ENCODE results near the gene COX10. TPM values are rescaled to one million over a fixed set of nuclear protein-coding genes. Genes with fewer than 3 reads are reported as not detected.

COX10 gene
- total RNA-seq, 1 experiment from 2014 or later = 13.4 TPM

- Histone ChIP-seq H3K36me3 (ENCODE audit: control insufficient read depth, insufficient read depth, low read length) (no peaks in the 10 kb centered on the region), H3K27ac (ENCODE audit: low read length) (no peak overlapping the region), H3K4me3 (ENCODE audit: low read depth in 2 of 2, low read length in 2 of 2) (no peak overlapping the region), H3K27me3 (ENCODE audit: control insufficient read depth, insufficient read depth, low read length) (no peaks in the 10 kb centered on the region), H3K9me3 (ENCODE audit: control insufficient read depth, insufficient read depth, low read depth, low read length) (no peaks in the 10 kb centered on the region), H3K4me1 (ENCODE audit: control insufficient read depth, insufficient read depth, low read length) (no peaks in the 10 kb centered on the region)
- intact Hi-C loops (cut with micrococcal nuclease; ENCODE audit: unreplicated experiment) = no loop called here
- BruUV-seq (replicated peaks) = no TSS peak
- DNase-seq (ENCODE audit: low read depth, low spot score) (no peak), ATAC-seq (no peak)
- TF ChIP-seq REST (IDR thresholded peaks at IDR 0.05; ENCODE audit: insufficient read depth in 1 of 2, low read depth in 2 of 2, low read length in 1 of 2) (no peak), TCF7L2 (IDR thresholded peaks at IDR 0.05; ENCODE audit: low read depth, low read length) (no peak), CTCF (IDR thresholded peaks at IDR 0.05) (no peak), POLR2AphosphoS5 (IDR thresholded peaks at IDR 0.05; ENCODE audit: low read depth, low read length) (no peak), SIN3A (IDR thresholded peaks at IDR 0.05; ENCODE audit: borderline replicate concordance, insufficient read depth, low read depth, low read length) (no peak)
- CTCF ChIA-PET = no interaction called here
- in situ Hi-C loops (cut with HindIII; ENCODE audit: low pct_unique_long_range_greater_than_20kb, low sequenced_read_pairs) = no loop called here
- POLR2A ChIA-PET = no interaction called here
Measured at GRCh38 chr17:14118951-14119350, 49.6 kb downstream of the COX10 start.

- ATAC-seq (no peak), DNase-seq (ENCODE audit: low read depth, low spot score) (no peak)
- ChIA-PET CTCF (no interaction called here), POLR2A (no interaction called here)
- intact Hi-C loops (cut with micrococcal nuclease; ENCODE audit: unreplicated experiment) (no loop called here), in situ Hi-C loops (cut with HindIII; ENCODE audit: low pct_unique_long_range_greater_than_20kb, low sequenced_read_pairs) (no loop called here)
- Histone ChIP-seq H3K36me3 (ENCODE audit: control insufficient read depth, insufficient read depth, low read length) (no peaks in the 10 kb centered on the region), H3K27me3 (ENCODE audit: control insufficient read depth, insufficient read depth, low read length) (no peaks in the 10 kb centered on the region), H3K4me1 (ENCODE audit: control insufficient read depth, insufficient read depth, low read length) (no peaks in the 10 kb centered on the region), H3K9me3 (ENCODE audit: control insufficient read depth, insufficient read depth, low read depth, low read length) (no peaks in the 10 kb centered on the region), H3K4me3 (ENCODE audit: low read depth in 2 of 2, low read length in 2 of 2) (no peak overlapping the region), H3K27ac (ENCODE audit: low read length) (no peak overlapping the region)
- no TSS peak for BruUV-seq (replicated peaks)
- TF ChIP-seq POLR2AphosphoS5 (IDR thresholded peaks at IDR 0.05; ENCODE audit: low read depth, low read length) = no peak
Measured at GRCh38 chr17:14119546-14119945, 50.2 kb downstream of the COX10 start.

- Histone ChIP-seq H3K36me3 (ENCODE audit: control insufficient read depth, insufficient read depth, low read length) (no peaks in the 10 kb centered on the region), H3K4me3 (ENCODE audit: low read depth in 2 of 2, low read length in 2 of 2) (no peak overlapping the region), H3K4me1 (ENCODE audit: control insufficient read depth, insufficient read depth, low read length) (no peaks in the 10 kb centered on the region), H3K27ac (ENCODE audit: low read length) (no peak overlapping the region), H3K27me3 (ENCODE audit: control insufficient read depth, insufficient read depth, low read length) (no peaks in the 10 kb centered on the region), H3K9me3 (ENCODE audit: control insufficient read depth, insufficient read depth, low read depth, low read length) (no peaks in the 10 kb centered on the region)
- intact Hi-C loops (cut with micrococcal nuclease; ENCODE audit: unreplicated experiment) = no loop called here
- no TSS peak for BruUV-seq (replicated peaks)
- POLR2A ChIA-PET = no interaction called here
- DNase-seq (ENCODE audit: low read depth, low spot score) (no peak), ATAC-seq (no peak)
- CTCF ChIA-PET = no interaction called here
- TF ChIP-seq SIN3A (IDR thresholded peaks at IDR 0.05; ENCODE audit: borderline replicate concordance, insufficient read depth, low read depth, low read length) (no peak), CTCF (IDR thresholded peaks at IDR 0.05) (no peak), POLR2AphosphoS5 (IDR thresholded peaks at IDR 0.05; ENCODE audit: low read depth, low read length) (no peak), TCF7L2 (IDR thresholded peaks at IDR 0.05; ENCODE audit: low read depth, low read length) (no peak), REST (IDR thresholded peaks at IDR 0.05; ENCODE audit: insufficient read depth in 1 of 2, low read depth in 2 of 2, low read length in 1 of 2) (no peak)
- in situ Hi-C loops (cut with HindIII; ENCODE audit: low pct_unique_long_range_greater_than_20kb, low sequenced_read_pairs) = no loop called here
Measured at GRCh38 chr17:14121952-14122351, 52.6 kb downstream of the COX10 start.
